HAP-1 (cell line): ENCODE results near the gene RAD21L1.

Experiments used
- DNase-seq, 2 experiments: peaks; one replicate each; pipeline ENCODE4 v3.0.0-alpha.2; 2016 to 2020; ENCODE audit warnings: low spot score in 2 of 2
- H3K27me3 ChIP-seq: fragments of 250-450 bp; sonication (Bioruptor Pico); 2 replicates; pipeline ENCODE4 v1.5.1; 2020; ENCODE audit warnings: low read depth, mild to moderate bottlenecking, moderate library complexity
- H3K36me3 ChIP-seq: fragments of 250-450 bp; sonication (Bioruptor Pico); replicated peaks from 2 replicates; pipeline ENCODE4 v1.5.1; 2020; ENCODE audit warnings: mild to moderate bottlenecking
- H3K4me1 ChIP-seq: fragments of 250-450 bp; sonication (Bioruptor Pico); 2 replicates; pipeline ENCODE4 v1.5.1; 2020; ENCODE audit warnings: mild to moderate bottlenecking
- H3K4me3 ChIP-seq: fragments of 250-450 bp; sonication (Bioruptor Pico); 2 replicates; pipeline ENCODE4 v1.5.1; 2020; ENCODE audit warnings: mild to moderate bottlenecking, moderate library complexity
- H3K9me3 ChIP-seq: fragments of 250-450 bp; sonication (Bioruptor Pico); 2 replicates; pipeline ENCODE4 v1.5.1; 2020; ENCODE audit warnings: mild to moderate bottlenecking, moderate library complexity
- in situ Hi-C: fragments of 300-500 bp; cut with MboI; formaldehyde crosslinking; loops from 3 replicates; pipeline ENCODE4 v1.14.3; 2020; ENCODE audit warnings: low sequenced_read_pairs, inconsistent platforms, mixed read lengths

RAD21L1 gene

DNA sequence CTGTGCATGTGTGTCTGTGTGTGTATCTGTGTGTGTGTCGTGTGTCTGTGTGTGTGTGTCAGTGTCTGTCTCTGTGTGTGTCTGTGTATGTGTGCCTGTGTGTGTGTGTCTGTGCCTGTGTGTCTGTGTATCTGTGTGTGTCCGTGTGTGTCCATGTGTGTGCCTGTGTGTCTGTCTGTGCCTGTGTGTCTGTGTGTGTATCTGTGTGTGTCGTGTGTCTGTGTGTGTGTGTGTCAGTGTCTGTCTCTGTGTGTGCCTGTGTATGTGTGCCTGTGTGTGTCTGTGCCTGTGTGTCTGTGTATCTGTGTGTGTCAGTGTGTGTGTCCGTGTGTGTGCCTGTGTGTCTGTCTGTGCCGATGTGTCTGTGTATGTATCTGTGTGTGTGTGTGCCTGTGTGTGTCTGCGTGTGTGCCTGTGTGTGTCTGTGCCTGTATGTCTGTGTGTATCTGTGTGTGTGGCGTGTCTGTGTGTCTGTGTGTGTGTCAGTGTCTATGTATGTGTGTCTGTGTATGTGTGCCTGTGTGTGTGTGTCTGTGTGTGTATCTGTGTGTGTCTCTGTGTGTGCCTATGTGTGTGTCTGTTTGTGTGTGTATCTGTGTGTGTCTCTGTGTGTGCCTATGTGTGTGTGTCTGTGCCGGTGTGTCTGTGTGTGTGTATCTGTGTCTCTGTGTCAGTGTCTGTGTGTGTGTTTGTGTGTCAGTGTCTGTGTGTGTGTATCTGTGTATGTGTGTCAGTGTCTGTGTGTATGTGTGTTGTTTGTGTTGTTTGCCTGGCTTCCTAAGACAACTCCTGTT, 51.9 kb downstream of the RAD21L1 start:
- Histone ChIP-seq H3K36me3 (no peaks in the 10 kb centered on the region), H3K4me3 (no peak overlapping the region), H3K27me3 (no peaks in the 10 kb centered on the region), H3K4me1 (no peaks in the 10 kb centered on the region), H3K9me3 (no peaks in the 10 kb centered on the region)
- no peak for DNase-seq
- in situ Hi-C loops, result no loop called here

- no peak for DNase-seq
- H3K36me3 ChIP-seq, result no peaks in the 10 kb centered on the region
- H3K4me1 ChIP-seq, result no peaks in the 10 kb centered on the region
- in situ Hi-C loops, result no loop called here
- no peaks in the 10 kb centered on the region for H3K9me3 ChIP-seq
- H3K27me3 ChIP-seq, result no peaks in the 10 kb centered on the region
- no peak overlapping the region for H3K4me3 ChIP-seq
Measured at GRCh38 chr20:1278993-1279392, 53.1 kb downstream of the RAD21L1 start.

DNA sequence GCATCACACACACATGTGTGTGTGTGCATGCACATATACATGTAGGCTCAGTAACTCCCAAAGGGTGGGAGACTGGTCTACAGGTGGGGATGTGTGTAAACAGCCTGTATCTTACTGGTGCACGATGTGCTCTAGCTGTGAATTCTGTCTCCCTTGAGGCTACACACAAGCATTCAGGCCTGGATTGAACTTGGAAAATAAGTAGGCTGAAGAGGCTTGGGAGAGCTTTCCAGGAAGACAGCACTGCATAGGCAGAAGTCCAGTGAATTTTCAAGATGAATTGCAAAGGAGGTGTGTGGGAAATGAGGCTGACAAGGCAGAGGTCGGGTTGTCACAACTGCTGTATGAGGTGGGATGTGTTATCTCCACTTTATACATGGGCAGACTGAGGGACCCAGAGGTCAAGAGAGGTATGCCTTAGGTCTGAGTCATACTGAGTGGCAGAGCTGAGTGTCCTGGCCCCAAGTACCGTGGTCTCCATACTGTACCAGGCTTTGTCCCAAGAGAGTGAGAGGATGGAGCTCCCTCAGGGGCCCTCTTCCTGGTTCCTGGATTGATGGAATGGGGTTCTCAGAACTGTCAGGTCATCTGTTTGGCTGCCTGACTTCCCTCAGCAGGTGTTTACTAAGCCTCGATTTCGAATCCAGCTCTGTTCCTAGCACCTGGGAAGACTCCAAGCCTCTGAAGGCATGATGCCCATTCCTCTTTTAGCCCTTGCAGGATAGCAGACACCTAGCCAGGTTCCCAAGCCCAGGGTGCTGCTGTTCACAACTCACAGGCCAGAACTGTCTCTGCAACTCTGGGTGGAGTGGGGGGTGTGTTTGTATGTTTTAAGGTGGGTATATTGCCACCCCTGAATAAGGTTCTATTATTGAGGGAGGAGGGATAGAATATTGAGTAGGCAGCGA, 54.6 kb downstream of the RAD21L1 start:
- Histone ChIP-seq H3K9me3 (no peaks in the 10 kb centered on the region), H3K36me3 (no peaks in the 10 kb centered on the region), H3K27me3 (no peaks in the 10 kb centered on the region), H3K4me3 (no peak overlapping the region), H3K4me1 (no peaks in the 10 kb centered on the region)
- no peak for DNase-seq
- in situ Hi-C loops, result no loop called here

DNA sequence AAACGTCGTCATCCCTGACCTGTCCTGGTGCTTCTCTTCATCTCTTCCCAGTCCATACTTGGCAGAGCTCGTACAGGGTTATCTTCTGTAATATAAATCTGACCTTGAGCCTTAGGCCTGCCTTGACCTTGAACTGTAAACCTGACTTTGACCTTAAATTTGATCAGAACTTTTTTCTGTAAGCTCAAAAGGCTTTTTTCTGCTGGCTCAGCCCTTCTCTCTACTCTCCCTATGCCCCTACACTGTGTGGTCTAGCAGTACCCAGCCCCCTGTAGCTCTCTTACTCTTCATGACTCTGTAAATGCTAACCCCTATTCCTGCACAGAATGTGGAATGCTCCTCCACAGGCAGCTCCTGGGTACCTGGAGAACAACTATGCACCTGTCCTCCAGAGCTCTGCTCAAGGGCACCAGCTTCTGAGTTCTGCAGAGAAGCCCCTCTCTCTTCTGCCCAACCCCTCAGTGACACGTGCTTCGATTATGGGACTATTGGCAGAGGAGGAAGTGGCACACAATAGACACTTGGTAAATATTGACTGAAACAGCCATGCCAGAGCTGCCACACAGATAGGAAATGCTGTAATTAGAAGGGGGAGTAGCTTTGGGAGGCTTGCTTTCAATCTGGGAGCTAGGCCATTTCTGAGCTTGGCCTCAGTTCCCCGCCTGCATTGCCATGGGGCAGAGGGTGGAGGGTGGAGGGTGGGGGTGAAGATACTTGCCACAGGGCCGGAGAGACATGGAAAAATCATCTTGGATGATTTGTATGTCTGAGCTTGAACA, 55.6 kb downstream of the RAD21L1 start:
- no peak for DNase-seq
- in situ Hi-C loops, result no loop called here
- Histone ChIP-seq H3K4me1 (no peaks in the 10 kb centered on the region), H3K36me3 (no peaks in the 10 kb centered on the region), H3K27me3 (no peaks in the 10 kb centered on the region), H3K9me3 (no peaks in the 10 kb centered on the region), H3K4me3 (no peak overlapping the region)

GRCh38 chr20:1282966-1283365, 57.1 kb downstream of the RAD21L1 start:
- Histone ChIP-seq H3K27me3 (no peaks in the 10 kb centered on the region), H3K4me3 (no peak overlapping the region), H3K4me1 (no peaks in the 10 kb centered on the region), H3K9me3 (no peaks in the 10 kb centered on the region), H3K36me3 (no peaks in the 10 kb centered on the region)
- DNase-seq, result no peak
- in situ Hi-C loops, result no loop called here

- H3K36me3 ChIP-seq, result no peaks in the 10 kb centered on the region
- no peaks in the 10 kb centered on the region for H3K4me1 ChIP-seq
- no peaks in the 10 kb centered on the region for H3K9me3 ChIP-seq
- no peaks in the 10 kb centered on the region for H3K27me3 ChIP-seq
- DNase-seq, result no peak
- in situ Hi-C loops, result no loop called here
- H3K4me3 ChIP-seq, result no peak overlapping the region
Measured at GRCh38 chr20:1283522-1284510, 58.0 kb downstream of the RAD21L1 start.

GRCh38 chr20:1286267-1287024, 60.6 kb downstream of the RAD21L1 start:
- DNase-seq, result no peak
- in situ Hi-C loops, result no loop called here
- no peaks in the 10 kb centered on the region for H3K27me3 ChIP-seq
- no peak overlapping the region for H3K4me3 ChIP-seq
- H3K9me3 ChIP-seq, result no peaks in the 10 kb centered on the region
- no peaks in the 10 kb centered on the region for H3K4me1 ChIP-seq
- H3K36me3 ChIP-seq, result no peaks in the 10 kb centered on the region

- in situ Hi-C loops, result no loop called here
- H3K9me3 ChIP-seq, result no peaks in the 10 kb centered on the region
- DNase-seq, result no peak
- H3K27me3 ChIP-seq, result no peaks in the 10 kb centered on the region
- no peaks in the 10 kb centered on the region for H3K36me3 ChIP-seq
- H3K4me3 ChIP-seq, result no peak overlapping the region
- H3K4me1 ChIP-seq, result no peaks in the 10 kb centered on the region
Measured at GRCh38 chr20:1287306-1287705, 61.5 kb downstream of the RAD21L1 start.

DNA sequence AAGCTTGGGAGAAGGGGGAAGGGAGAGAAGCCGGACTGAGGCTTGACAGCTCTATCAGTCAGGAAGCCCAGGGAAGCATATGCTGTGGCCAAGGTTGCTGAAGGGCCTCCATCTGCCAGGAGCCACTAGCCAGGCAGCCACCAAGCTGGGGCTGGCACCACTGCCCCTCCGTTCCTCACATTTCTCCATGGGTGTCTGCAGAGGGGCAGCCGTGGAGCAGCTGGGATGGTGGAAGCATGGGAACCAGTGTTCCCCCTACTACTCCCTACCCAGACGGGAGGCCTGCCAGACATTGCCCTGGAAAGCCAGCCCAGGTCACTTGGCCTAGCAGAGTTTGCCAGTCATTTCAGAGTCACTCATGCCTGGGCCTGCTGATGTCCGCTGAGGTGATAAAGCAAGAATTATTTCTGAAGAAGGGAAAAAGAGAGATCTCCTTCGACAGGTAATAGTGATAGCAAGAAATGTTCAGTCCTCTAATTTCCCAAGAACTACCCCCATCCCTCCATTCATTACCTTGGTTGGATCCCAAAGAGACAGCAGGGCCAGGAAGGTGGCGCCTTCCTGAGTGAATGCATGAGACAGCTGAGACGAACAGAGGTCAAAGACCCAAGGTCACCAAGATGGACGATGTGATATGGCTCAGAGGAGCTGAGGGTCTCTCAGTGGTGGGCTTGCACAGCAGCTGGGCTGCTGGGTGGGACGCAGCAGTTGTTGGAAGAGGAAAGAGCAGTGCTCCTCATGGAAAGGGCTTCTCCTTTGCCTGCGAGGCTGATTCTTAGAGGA, 62.1 kb downstream of the RAD21L1 start:
- H3K4me1 ChIP-seq, result no peaks in the 10 kb centered on the region
- in situ Hi-C loops, result no loop called here
- no peaks in the 10 kb centered on the region for H3K27me3 ChIP-seq
- no peak for DNase-seq
- no peak overlapping the region for H3K4me3 ChIP-seq
- H3K36me3 ChIP-seq, result no peaks in the 10 kb centered on the region
- H3K9me3 ChIP-seq, result no peaks in the 10 kb centered on the region

GRCh38 chr20:1291191-1291741, 65.4 kb downstream of the RAD21L1 start:
- no peak for DNase-seq
- no peaks in the 10 kb centered on the region for H3K36me3 ChIP-seq
- no peak overlapping the region for H3K4me3 ChIP-seq
- in situ Hi-C loops, result no loop called here
- no peaks in the 10 kb centered on the region for H3K4me1 ChIP-seq
- H3K9me3 ChIP-seq, result no peaks in the 10 kb centered on the region
- no peaks in the 10 kb centered on the region for H3K27me3 ChIP-seq

GRCh38 chr20:1292620-1293019, 66.8 kb downstream of the RAD21L1 start:
- no peak overlapping the region for H3K4me3 ChIP-seq
- H3K27me3 ChIP-seq, result no peaks in the 10 kb centered on the region
- no peaks in the 10 kb centered on the region for H3K36me3 ChIP-seq
- in situ Hi-C loops, result no loop called here
- no peaks in the 10 kb centered on the region for H3K9me3 ChIP-seq
- no peak for DNase-seq
- H3K4me1 ChIP-seq, result no peaks in the 10 kb centered on the region
